HG03457 (cell line): Measurements from ENCODE around the gene CHST8.
"Not testable (repeated sequence)": the region's sequence is repeated elsewhere in the genome, so short reads cannot be mapped to it uniquely, and the experiment has no call there.

Experiments
- ATAC-seq: cut with Tn5 transposase; IDR thresholded peaks from one replicate; pipeline ENCODE4 v1.9.1; 2021; ENCODE audit warnings: moderate number of reproducible peaks; ENCODE audit not compliant: unreplicated experiment

The CHST8 gene

GRCh38 chr19:33688171-33688992 is 66.6 kb downstream of the CHST8 start:
- no peak for ATAC-seq

- ATAC-seq = no peak
These were observed 67.5 kb downstream of the CHST8 start for GRCh38 chr19:33689138-33689746.

- no peak for ATAC-seq
These were observed 68.1 kb downstream of the CHST8 start for GRCh38 chr19:33689868-33690267.

GRCh38 chr19:33690378-33691029 is 68.8 kb downstream of the CHST8 start:
- no peak for ATAC-seq

- no peak for ATAC-seq
These were observed 69.3 kb downstream of the CHST8 start for GRCh38 chr19:33691030-33691427.

GRCh38 chr19:33691736-33692135 is 70.0 kb downstream of the CHST8 start:
- no peak for ATAC-seq

- no peak for ATAC-seq
These were observed 71.9 kb downstream of the CHST8 start for GRCh38 chr19:33693678-33694077.

- not testable (repeated sequence) for ATAC-seq
These were observed 73.8 kb downstream of the CHST8 start for GRCh38 chr19:33695547-33695946.

GRCh38 chr19:33697766-33698165 is 76.0 kb downstream of the CHST8 start:
- ATAC-seq = no peak

- ATAC-seq = no peak
These were observed 77.1 kb downstream of the CHST8 start for GRCh38 chr19:33698576-33699435.

GRCh38 chr19:33699754-33700407 is 78.1 kb downstream of the CHST8 start:
- ATAC-seq = no peak

GRCh38 chr19:33700408-33701013 is 78.8 kb downstream of the CHST8 start:
- no peak for ATAC-seq

- ATAC-seq = no peak
These were observed 79.8 kb downstream of the CHST8 start for GRCh38 chr19:33701565-33701964.

- ATAC-seq = no peak
These were observed 81.1 kb downstream of the CHST8 start for GRCh38 chr19:33702606-33703437.

GRCh38 chr19:33703438-33703750 is 81.6 kb downstream of the CHST8 start:
- ATAC-seq = no peak

- ATAC-seq = no peak
These were observed 82.1 kb downstream of the CHST8 start for GRCh38 chr19:33703821-33704220.

GRCh38 chr19:33704271-33704670 is 82.5 kb downstream of the CHST8 start:
- ATAC-seq = no peak

- no peak for ATAC-seq
These were observed 83.5 kb downstream of the CHST8 start for GRCh38 chr19:33705090-33705847.

GRCh38 chr19:33705860-33706259 is 84.1 kb downstream of the CHST8 start:
- ATAC-seq = no peak
